Stomach (tissue), 9 donors: ENCODE results near the gene TCF12. TPM values are rescaled to one million over a fixed set of nuclear protein-coding genes. Genes with fewer than 3 reads are reported as not detected.
A peak's percentile ranks its signal among the peaks of the same experiment; 100 is the strongest.

Source experiments
- DNase-seq, 2 donors: peaks; one replicate each; pipeline versions ENCODE4 v3.0.0 to v3.0.0-alpha.2; 2013 to 2019
- H3K27ac ChIP-seq, 5 donors: fragments of 200-600 bp in 4 of 5; sonication (generic) in 4 of 5; one replicate each; pipeline ENCODE4 v1.5.1; 2013 to 2019; ENCODE audit warnings: mild to moderate bottlenecking in 1 of 5, moderate library complexity in 1 of 5
- H3K27me3 ChIP-seq, 3 donors: fragments of 200-600 bp; sonication (generic); one replicate each; pipeline ENCODE4 v1.5.1; 2017 to 2019; ENCODE audit warnings: mixed run types in 1 of 3
- H3K36me3 ChIP-seq, 4 donors: fragments of 200-600 bp; sonication (generic); 1 replicate in 3 of 4; 2 replicates in 1 of 4; pipeline ENCODE4 v1.5.1; 2016 to 2019
- H3K4me1 ChIP-seq, 4 donors: fragments of 200-600 bp; sonication (generic); one replicate each; pipeline ENCODE4 v1.5.1; 2016 to 2019
- H3K4me3 ChIP-seq, 4 donors: fragments of 200-600 bp; sonication (generic) in 3 of 4; one replicate each; pipeline ENCODE4 v1.5.1; 2016 to 2019; ENCODE audit warnings: mild to moderate bottlenecking in 1 of 4
- H3K9me3 ChIP-seq, 4 donors: fragments of 200-600 bp; sonication (generic); one replicate each; pipeline ENCODE4 v1.5.1; 2016 to 2019
- EP300 ChIP-seq: sonication (generic); formaldehyde crosslinking; IDR thresholded peaks from one replicate; pipeline ENCODE4 v1.6.1; 2017; ENCODE audit warnings: antibody characterized with exemption
- POLR2A ChIP-seq, 4 donors: fragments of 450-650 bp; IDR thresholded peaks; one replicate each; pipeline ENCODE4 v1.6.1; 2016; ENCODE audit warnings: antibody characterized with exemption in 4 of 4, control low read depth in 2 of 4, mild to moderate bottlenecking in 1 of 4, moderate library complexity in 1 of 4
- POLR2AphosphoS5 ChIP-seq, 3 donors: sonication (generic); formaldehyde crosslinking; IDR thresholded peaks; one replicate each; pipeline ENCODE4 v1.6.1; 2016; ENCODE audit warnings: antibody characterized with exemption in 3 of 3
- WGBS, 5 donors: extraction: QIAGEN DNeasy Blood & Tissue Kit in 3 of 5; methylation state at CpG; one replicate each; pipeline versions ENCODE4 v1.1.5 to v1.1.7; 2013 to 2018; 5-methylcytosine and 5-hydroxymethylcytosine counted together
- intact Hi-C: fragments of 100-400 bp; cut with DNase I; formaldehyde crosslinking; loops from one replicate; pipeline ENCODE4 v1.15.1; 2023; ENCODE audit warnings: low total_unique reads
- polyA plus RNA-seq, 3 donors: library from polyadenylated mRNA; stranded (reverse); fragments of 200-250 nt; gene quantifications; one replicate each; pipeline ENCODE4 v1.2.3, GENCODE V29; 2013
- small RNA-seq, 4 donors: library from RNA; depleted of rRNA; stranded (forward); fragments of <200 nt; gene quantifications; one replicate each; pipeline ENCODE3, GENCODE V24; 2016
- total RNA-seq, 5 donors: library from RNA; depleted of rRNA; stranded (reverse); fragments of >200 nt; gene quantifications; one replicate each; pipeline versions ENCODE4 v1.1.0 to v1.2.3, GENCODE V29; 2014 to 2016
- TF ChIP-seq, protein P1 (sequence below), 7 experiments: fragments of 450-650 bp in 4 of 7; fragments of 200-600 bp in 3 of 7; sonication (generic) in 3 of 7; IDR thresholded peaks; one replicate each; pipeline ENCODE4 v1.5.1; 2016 to 2019; ENCODE audit warnings: antibody characterized with exemption in 7 of 7, control low read depth in 2 of 7, mild to moderate bottlenecking in 1 of 7
- donor health status: healthy with polysubstance abuse.
- donor health status: Bipolar disorder and iron deficiency.
- donor health status: healthy.

Gene TCF12
- total and polyA plus RNA-seq, 8 donors = 11.2 to 462 (median 130) TPM

- Histone ChIP-seq H3K27me3 (peaks cover 0 to 10% (median 0%) of the 10 kb centered on the region in 3 donors), H3K36me3 (no peaks in the 10 kb centered on the region), H3K9me3 (no peaks in the 10 kb centered on the region), H3K4me1 (peaks cover under 1 to 20% (median 10%) of the 10 kb centered on the region in 4 donors), H3K4me3 (no peak overlapping the region), H3K27ac (no peak overlapping the region)
- intact Hi-C loops = no loop called here
- DNase-seq = no peak
- TF ChIP-seq POLR2AphosphoS5 (IDR thresholded peaks at IDR 0.05) (no peak), POLR2A (IDR thresholded peaks at IDR 0.05) (no peak), EP300 (no peak)
- TF ChIP-seq, protein P1, sequence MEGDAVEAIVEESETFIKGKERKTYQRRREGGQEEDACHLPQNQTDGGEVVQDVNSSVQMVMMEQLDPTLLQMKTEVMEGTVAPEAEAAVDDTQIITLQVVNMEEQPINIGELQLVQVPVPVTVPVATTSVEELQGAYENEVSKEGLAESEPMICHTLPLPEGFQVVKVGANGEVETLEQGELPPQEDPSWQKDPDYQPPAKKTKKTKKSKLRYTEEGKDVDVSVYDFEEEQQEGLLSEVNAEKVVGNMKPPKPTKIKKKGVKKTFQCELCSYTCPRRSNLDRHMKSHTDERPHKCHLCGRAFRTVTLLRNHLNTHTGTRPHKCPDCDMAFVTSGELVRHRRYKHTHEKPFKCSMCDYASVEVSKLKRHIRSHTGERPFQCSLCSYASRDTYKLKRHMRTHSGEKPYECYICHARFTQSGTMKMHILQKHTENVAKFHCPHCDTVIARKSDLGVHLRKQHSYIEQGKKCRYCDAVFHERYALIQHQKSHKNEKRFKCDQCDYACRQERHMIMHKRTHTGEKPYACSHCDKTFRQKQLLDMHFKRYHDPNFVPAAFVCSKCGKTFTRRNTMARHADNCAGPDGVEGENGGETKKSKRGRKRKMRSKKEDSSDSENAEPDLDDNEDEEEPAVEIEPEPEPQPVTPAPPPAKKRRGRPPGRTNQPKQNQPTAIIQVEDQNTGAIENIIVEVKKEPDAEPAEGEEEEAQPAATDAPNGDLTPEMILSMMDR (IDR thresholded peaks at IDR 0.05) = no peak
- WGBS, 5 donors = 63 to 78% (median 74%) methylated on average over 7 of the region's 7 CpGs
These were observed 417.3 kb downstream of the TCF12 start for GRCh38 chr15:57335719-57336118.

- Histone ChIP-seq H3K27me3 (peaks cover 0 to 10% (median 0%) of the 10 kb centered on the region in 3 donors), H3K36me3 (no peaks in the 10 kb centered on the region), H3K27ac (peak overlapping the region in 2 of 5 donors; percentile 29 to 68), H3K9me3 (no peaks in the 10 kb centered on the region), H3K4me3 (no peak overlapping the region), H3K4me1 (peaks cover 4 to 20% (median 12%) of the 10 kb centered on the region in 4 donors)
- intact Hi-C loops = no loop called here
- peak; percentile 46 to 78 for DNase-seq
- TF ChIP-seq, protein P1 (IDR thresholded peaks at IDR 0.05) = no peak
- TF ChIP-seq POLR2A (IDR thresholded peaks at IDR 0.05) = no peak
- TF ChIP-seq POLR2AphosphoS5 (IDR thresholded peaks at IDR 0.05) = peak in 1 of 3 donors; percentile 38
- no peak for TF ChIP-seq EP300
- WGBS, 5 donors = 33 to 59% (median 36%) methylated on average over 15 of the region's 15 CpGs
These were observed 419.5 kb downstream of the TCF12 start for GRCh38 chr15:57337868-57338411.

DNA sequence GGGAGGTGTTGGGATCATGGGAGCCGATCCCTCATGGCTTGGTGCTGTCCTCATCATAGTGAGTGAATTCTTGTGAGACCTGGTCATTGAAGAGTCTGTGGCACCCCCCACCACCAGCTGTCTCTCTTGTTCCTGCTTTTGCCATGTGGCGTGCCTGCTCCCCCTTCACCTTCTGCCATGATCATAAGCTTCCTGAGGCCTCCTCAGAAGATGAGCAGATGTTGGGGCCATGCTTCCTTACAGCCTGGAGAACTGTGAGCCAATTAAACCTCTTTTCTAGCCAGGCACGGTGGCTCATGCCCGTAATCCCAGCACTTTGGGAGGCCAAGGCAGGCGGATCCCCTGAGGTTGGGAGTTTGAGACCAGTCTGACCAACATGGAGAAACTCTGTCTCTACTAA is 420.9 kb downstream of the TCF12 start:
- DNase-seq = no peak
- H3K36me3 ChIP-seq = no peaks in the 10 kb centered on the region
- intact Hi-C loops = no loop called here
- no peak overlapping the region for H3K27ac ChIP-seq
- peaks cover 4 to 22% (median 15%) of the 10 kb centered on the region in 4 donors for H3K4me1 ChIP-seq
- 92 to 97% (median 96%) methylated on average over 5 of the region's 5 CpGs for WGBS, 5 donors
- no peak overlapping the region for H3K4me3 ChIP-seq
- TF ChIP-seq POLR2AphosphoS5 (IDR thresholded peaks at IDR 0.05) (no peak), EP300 (no peak), POLR2A (IDR thresholded peaks at IDR 0.05) (no peak)
- TF ChIP-seq, protein P1 (IDR thresholded peaks at IDR 0.05) = no peak
- H3K27me3 ChIP-seq = peaks cover 0 to 10% (median 0%) of the 10 kb centered on the region in 3 donors
- H3K9me3 ChIP-seq = no peaks in the 10 kb centered on the region

Small RNAs within 50 kb of the gene (small RNA-seq; reads per million reads assigned to genes)
- 0 reads per million in 4 donors for gene RF01210

Other genes starting within 250 kb of the TCF12 start
- gene ZNF280D, start 185.1 kb upstream of the TCF12 start, total RNA-seq = 100 to 1,000 TPM in 1 of 5 donors, 10 to 100 TPM in 4; 31.0 to 142 (median 81.1) TPM
- gene ZNF280D, start 185.1 kb upstream of the TCF12 start, polyA plus RNA-seq = 10 to 100 TPM in 2 of 3 donors, 1 to 10 TPM in 1; 7.6 to 20.6 (median 11.6) TPM